PFSK-1 (cell line): ENCODE measurements around the gene PRRC2A.

Experiments used
- POLR2AphosphoS5 ChIP-seq: IDR thresholded peaks from 2 replicates; pipeline ENCODE4 v1.6.1; 2012; ENCODE audit warnings: low read depth, mild to moderate bottlenecking, control low read depth, low read length, moderate library complexity
- REST ChIP-seq, 2 experiments: IDR thresholded peaks; 2 replicates each; pipeline versions ENCODE4 v1.6.1 to v1.8.0; 2011 to 2012; ENCODE audit warnings: low read depth in 2 of 2, low read length in 2 of 2, control low read depth in 1 of 2, inconsistent platforms in 1 of 2, mild to moderate bottlenecking in 1 of 2, moderate library complexity in 1 of 2; ENCODE audit not compliant: insufficient read depth in 1 of 2
- SIN3A ChIP-seq: IDR thresholded peaks from 2 replicates; pipeline ENCODE4 v1.6.1; 2012; ENCODE audit warnings: mild to moderate bottlenecking, low read length, moderate library complexity, borderline replicate concordance; ENCODE audit not compliant: insufficient read depth
- TAF1 ChIP-seq: IDR thresholded peaks from 2 replicates; pipeline ENCODE4 v1.6.1; 2012; ENCODE audit warnings: low read length, control low read depth, borderline replicate concordance; ENCODE audit not compliant: insufficient read depth

- no peak for TF ChIP-seq POLR2AphosphoS5
- TF ChIP-seq TAF1, result no peak
- TF ChIP-seq SIN3A, result no peak
- TF ChIP-seq REST (IDR thresholded peaks at IDR 0.05; ENCODE audit: insufficient read depth in 1 of 2, low read depth in 2 of 2, low read length in 2 of 2), result no peak
Observed at GRCh38 chr6:31615748-31616147, 4.8 kb upstream of the PRRC2A start.
